MM.1S (cell line): Measurements from ENCODE around the gene HMCES.

ENCODE experiments used
- DNase-seq: peaks from one replicate; pipeline ENCODE4 v3.0.0-alpha.2; 2015
- H2AFZ ChIP-seq: fragments of 300-600 bp; sonication (generic); 2 replicates; pipeline ENCODE4 v1.6.0; 2016; ENCODE audit warnings: antibody characterized with exemption, low read length
- H3F3A ChIP-seq: fragments of 300-600 bp; sonication (generic); 2 replicates; pipeline ENCODE4 v1.6.1; 2016; ENCODE audit warnings: mild to moderate bottlenecking, antibody characterized with exemption, low read length, moderate library complexity, mixed read lengths; ENCODE audit not compliant: insufficient read depth
- H3K27ac ChIP-seq: fragments of 300-600 bp; sonication (generic); 2 replicates; pipeline ENCODE4 v1.5.1; 2016; ENCODE audit warnings: mild to moderate bottlenecking, low read length
- H3K27me3 ChIP-seq: fragments of 300-600 bp; sonication (generic); replicated peaks from 2 replicates; pipeline ENCODE4 v1.6.0; 2016; ENCODE audit warnings: low read length; ENCODE audit not compliant: insufficient read depth
- H3K36me3 ChIP-seq: fragments of 300-600 bp; sonication (generic); replicated peaks from 2 replicates; pipeline ENCODE4 v1.6.1; 2016; ENCODE audit warnings: mild to moderate bottlenecking, low read length, mixed read lengths; ENCODE audit not compliant: insufficient read depth
- H3K4me1 ChIP-seq: fragments of 300-600 bp; sonication (generic); 2 replicates; pipeline ENCODE4 v1.6.1; 2016; ENCODE audit warnings: low read length, mixed read lengths
- H3K4me2 ChIP-seq: fragments of 300-600 bp; sonication (generic); 2 replicates; pipeline ENCODE4 v1.6.0; 2016; ENCODE audit warnings: low read depth, low read length
- H3K4me3 ChIP-seq: fragments of 300-600 bp; sonication (generic); 2 replicates; pipeline ENCODE4 v1.5.1; 2016; ENCODE audit warnings: low read length, mixed read lengths
- H3K79me2 ChIP-seq: fragments of 300-600 bp; sonication (generic); 2 replicates; pipeline ENCODE4 v1.6.1; 2016; ENCODE audit warnings: mixed run types, low read length, mixed read lengths
- H3K9ac ChIP-seq: fragments of 300-600 bp; sonication (generic); 2 replicates; pipeline ENCODE4 v1.6.1; 2016; ENCODE audit warnings: low read length, mixed read lengths
- H3K9me2 ChIP-seq: fragments of 300-600 bp; sonication (generic); replicated peaks from 2 replicates; pipeline ENCODE4 v1.6.1; 2016; ENCODE audit warnings: mild to moderate bottlenecking, low read length, mixed read lengths; ENCODE audit not compliant: insufficient read depth
- H3K9me3 ChIP-seq: fragments of 300-600 bp; sonication (generic); replicated peaks from 2 replicates; pipeline ENCODE4 v1.6.1; 2016; ENCODE audit warnings: mild to moderate bottlenecking, low read length, mixed read lengths; ENCODE audit not compliant: insufficient read depth
- H4K20me1 ChIP-seq: fragments of 300-600 bp; sonication (generic); 2 replicates; pipeline ENCODE4 v1.6.1; 2016; ENCODE audit warnings: mild to moderate bottlenecking, low read length, moderate library complexity, mixed read lengths; ENCODE audit not compliant: insufficient read depth
- EZH2 ChIP-seq: fragments of 300-600 bp; sonication (generic); optimal IDR thresholded peaks from 2 replicates; pipeline ENCODE3; 2017; ENCODE audit warnings: low read depth, mild to moderate bottlenecking, antibody characterized with exemption, low read length, mixed read lengths
- EZH2phosphoT487 ChIP-seq: fragments of 300-600 bp; sonication (generic); IDR thresholded peaks from 2 replicates; pipeline ENCODE4 v1.6.1; 2018; ENCODE audit warnings: antibody characterized with exemption, low read length
- TF ChIP-seq, protein P1 (sequence below): fragments of 300-600 bp; sonication (generic); IDR thresholded peaks from 2 replicates; pipeline ENCODE4 v1.5.1; 2016; ENCODE audit warnings: antibody characterized with exemption, low read length, mixed read lengths

Gene HMCES, protein sequence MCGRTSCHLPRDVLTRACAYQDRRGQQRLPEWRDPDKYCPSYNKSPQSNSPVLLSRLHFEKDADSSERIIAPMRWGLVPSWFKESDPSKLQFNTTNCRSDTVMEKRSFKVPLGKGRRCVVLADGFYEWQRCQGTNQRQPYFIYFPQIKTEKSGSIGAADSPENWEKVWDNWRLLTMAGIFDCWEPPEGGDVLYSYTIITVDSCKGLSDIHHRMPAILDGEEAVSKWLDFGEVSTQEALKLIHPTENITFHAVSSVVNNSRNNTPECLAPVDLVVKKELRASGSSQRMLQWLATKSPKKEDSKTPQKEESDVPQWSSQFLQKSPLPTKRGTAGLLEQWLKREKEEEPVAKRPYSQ

DNA sequence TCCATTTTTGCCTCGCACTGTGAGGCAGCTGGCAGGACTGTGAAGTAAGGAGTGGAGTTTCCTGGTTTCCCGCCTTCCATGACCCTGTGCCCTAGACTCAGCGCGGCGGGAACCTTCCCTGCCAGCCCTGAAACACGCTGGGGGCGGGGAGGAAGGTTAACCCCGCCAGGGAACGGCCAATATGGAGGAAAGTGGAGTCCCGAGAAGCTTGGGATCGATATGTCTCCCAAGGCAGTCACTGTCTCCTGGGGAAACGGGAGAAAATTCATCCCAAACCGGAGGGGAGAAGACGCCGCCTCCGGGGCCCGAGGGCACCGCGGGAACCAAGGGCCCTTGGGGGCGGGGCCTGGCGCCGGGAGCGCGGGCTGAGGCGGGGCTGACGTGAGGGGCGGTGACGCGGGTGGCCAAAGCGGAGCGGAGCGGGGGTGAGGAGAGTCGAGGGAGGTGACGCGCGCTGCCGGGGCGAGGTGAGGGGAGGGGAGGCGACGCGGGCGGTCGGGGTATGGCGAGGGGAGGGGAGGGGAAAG, at the start of gene HMCES:
Gene HMCES, plus strand, starts transcription at position 432 of the 527 bp plus-strand sequence. CDS start 863 bp downstream, outside the sequence.
- peak within 1 kb of the TSS; percentile 90 for H3K27ac ChIP-seq

DNA sequence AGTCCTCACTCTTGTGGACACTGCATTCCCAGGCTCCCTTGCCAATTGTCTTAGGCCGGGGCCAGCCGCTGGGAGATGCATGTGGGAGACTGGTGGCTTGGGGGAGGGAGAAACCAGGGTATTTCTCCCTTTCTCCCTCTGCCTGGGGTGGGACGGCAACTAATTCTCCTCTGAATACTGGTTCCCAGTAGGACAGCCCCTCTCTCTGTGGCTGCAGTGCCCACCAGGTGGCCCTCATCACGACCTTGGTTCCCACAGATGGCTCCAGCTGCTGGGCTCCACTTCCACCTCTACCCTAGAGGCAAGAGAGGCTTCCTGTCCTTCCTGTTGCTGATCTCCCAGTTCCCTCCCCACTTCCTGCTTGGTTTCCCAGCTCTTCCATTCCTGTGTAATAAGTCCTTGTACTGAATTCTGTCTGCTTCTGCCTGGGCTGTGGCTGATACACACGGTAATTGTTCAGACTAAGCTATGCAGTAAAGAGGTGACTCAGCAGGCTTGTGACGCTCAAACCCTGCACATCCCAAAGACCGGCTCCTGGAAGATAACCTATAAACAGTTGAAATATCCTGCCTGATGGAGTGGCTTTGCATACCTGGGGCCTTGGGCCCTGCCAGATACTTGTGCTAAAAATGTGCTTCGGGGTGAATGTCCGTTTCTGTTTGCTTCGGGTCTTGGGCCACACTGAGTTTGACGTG, 49.6 kb upstream of the HMCES start:
- no peak for TF ChIP-seq EZH2
- TF ChIP-seq, protein P1, sequence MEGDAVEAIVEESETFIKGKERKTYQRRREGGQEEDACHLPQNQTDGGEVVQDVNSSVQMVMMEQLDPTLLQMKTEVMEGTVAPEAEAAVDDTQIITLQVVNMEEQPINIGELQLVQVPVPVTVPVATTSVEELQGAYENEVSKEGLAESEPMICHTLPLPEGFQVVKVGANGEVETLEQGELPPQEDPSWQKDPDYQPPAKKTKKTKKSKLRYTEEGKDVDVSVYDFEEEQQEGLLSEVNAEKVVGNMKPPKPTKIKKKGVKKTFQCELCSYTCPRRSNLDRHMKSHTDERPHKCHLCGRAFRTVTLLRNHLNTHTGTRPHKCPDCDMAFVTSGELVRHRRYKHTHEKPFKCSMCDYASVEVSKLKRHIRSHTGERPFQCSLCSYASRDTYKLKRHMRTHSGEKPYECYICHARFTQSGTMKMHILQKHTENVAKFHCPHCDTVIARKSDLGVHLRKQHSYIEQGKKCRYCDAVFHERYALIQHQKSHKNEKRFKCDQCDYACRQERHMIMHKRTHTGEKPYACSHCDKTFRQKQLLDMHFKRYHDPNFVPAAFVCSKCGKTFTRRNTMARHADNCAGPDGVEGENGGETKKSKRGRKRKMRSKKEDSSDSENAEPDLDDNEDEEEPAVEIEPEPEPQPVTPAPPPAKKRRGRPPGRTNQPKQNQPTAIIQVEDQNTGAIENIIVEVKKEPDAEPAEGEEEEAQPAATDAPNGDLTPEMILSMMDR = no peak
- no peak for TF ChIP-seq EZH2phosphoT487

More for the DNA sequence above, at the start of gene HMCES:
- H3K36me3 ChIP-seq = no peaks in the 10 kb centered on the region; the same call in 1 of the 2 replicates
- DNase-seq = peak; percentile 91
- H3K9ac ChIP-seq = peak within 1 kb of the TSS; percentile 100
- no peaks in the 10 kb centered on the region for H3K9me3 ChIP-seq
- no peaks in the 10 kb centered on the region for H3K9me2 ChIP-seq
- no peaks in the 10 kb centered on the region for H4K20me1 ChIP-seq
- H3K4me2 ChIP-seq = peak within 1 kb of the TSS; percentile 69
- H3K27me3 ChIP-seq = no peaks in the 10 kb centered on the region
- H3K79me2 ChIP-seq = peaks cover 51% of the 10 kb centered on the region
- H3K4me1 ChIP-seq = peaks cover 77% of the 10 kb centered on the region
- H3F3A ChIP-seq = peaks cover 66% of the 10 kb centered on the region
- 0 out of 2 replicates have a peak within 1 kb of the TSS, but pooled peaks have one; percentile 57 for H2AFZ ChIP-seq
- H3K4me3 ChIP-seq = peak within 1 kb of the TSS; percentile 99
- TF ChIP-seq, protein P1 = no peak
- TF ChIP-seq EZH2 (no peak), EZH2phosphoT487 (no peak)

DNA sequence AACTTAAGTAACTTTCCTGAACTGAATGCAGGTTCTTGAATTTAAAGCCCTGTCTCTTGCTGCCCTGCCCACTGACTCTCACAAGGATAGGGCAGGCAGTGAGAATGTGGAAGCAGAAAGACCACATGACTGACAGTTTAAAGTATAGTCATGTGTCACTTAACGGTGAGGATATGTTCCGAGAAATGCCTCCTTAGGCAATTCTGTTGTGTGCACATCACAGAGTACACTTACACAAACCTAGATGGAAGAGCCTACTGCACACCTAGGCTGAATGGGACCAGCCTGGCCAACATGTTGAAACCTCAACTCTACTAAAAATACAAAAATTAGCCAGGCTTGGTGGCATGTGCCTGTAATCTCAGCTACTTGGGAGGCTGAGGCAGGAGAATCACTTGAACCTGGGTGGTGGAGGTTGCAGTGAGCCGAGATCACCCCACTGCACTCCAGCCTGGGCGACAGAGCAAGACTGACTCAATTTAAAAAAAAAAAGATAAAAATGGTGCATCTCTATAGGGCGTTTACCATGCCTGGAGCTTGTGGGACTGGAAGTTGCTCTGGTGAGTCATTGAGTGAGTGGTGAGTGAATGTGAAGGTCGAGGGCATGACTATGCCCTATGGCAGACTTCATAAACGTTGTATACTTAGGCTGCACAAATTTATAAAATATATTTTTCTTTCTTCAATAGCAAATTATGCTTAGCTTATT, 48.2 kb upstream of the HMCES start:
- Histone ChIP-seq H3F3A (peaks cover 14% of the 10 kb centered on the region), H3K36me3 (no peaks in the 10 kb centered on the region), H3K27me3 (no peaks in the 10 kb centered on the region), H3K27ac (no peak overlapping the region), H3K9me3 (no peaks in the 10 kb centered on the region), H3K4me3 (no peak overlapping the region), H3K9ac (no peak overlapping the region), H3K9me2 (no peaks in the 10 kb centered on the region), H2AFZ (no peak overlapping the region), H4K20me1 (no peaks in the 10 kb centered on the region), H3K4me1 (peaks cover 14% of the 10 kb centered on the region), H3K79me2 (no peaks in the 10 kb centered on the region), H3K4me2 (no peak overlapping the region)
- no peak for DNase-seq
- TF ChIP-seq EZH2phosphoT487 (no peak), EZH2 (no peak)
- TF ChIP-seq, protein P1 = no peak

More for the DNA sequence above, 49.6 kb upstream of the HMCES start:
- Histone ChIP-seq H3K9me2 (no peaks in the 10 kb centered on the region), H3K9me3 (no peaks in the 10 kb centered on the region), H3K4me2 (no peak overlapping the region), H2AFZ (no peak overlapping the region), H3K36me3 (no peaks in the 10 kb centered on the region), H3K27ac (no peak overlapping the region), H3K9ac (no peak overlapping the region), H3K4me1 (peaks cover 12% of the 10 kb centered on the region), H3F3A (peaks cover 6% of the 10 kb centered on the region), H3K27me3 (no peaks in the 10 kb centered on the region), H3K4me3 (no peak overlapping the region), H4K20me1 (no peaks in the 10 kb centered on the region), H3K79me2 (no peaks in the 10 kb centered on the region)
- DNase-seq = no peak
